ENCODE measurements around the gene CFAP410.

Gene CFAP410

GRCh38 chr21:44330698-44331097 lies 8.5 kb downstream of the CFAP410 start:
- DNase-seq (ENCODE audit: low spot score) = no peak

- no peak for DNase-seq (ENCODE audit: low spot score)
Observed at GRCh38 chr21:44329971-44330681, 9.1 kb downstream of the CFAP410 start.

- no peak for DNase-seq (ENCODE audit: low spot score)
Observed at GRCh38 chr21:44329086-44329889, 9.9 kb downstream of the CFAP410 start.

- DNase-seq (ENCODE audit: low spot score) = no peak
Observed at GRCh38 chr21:44328242-44328895, 10.8 kb downstream of the CFAP410 start.

GRCh38 chr21:44327603-44327974 lies 11.6 kb downstream of the CFAP410 start:
- DNase-seq (ENCODE audit: low spot score) = no peak

GRCh38 chr21:44326716-44327602 lies 12.2 kb downstream of the CFAP410 start:
- no peak for DNase-seq (ENCODE audit: low spot score)

- no peak for DNase-seq (ENCODE audit: low spot score)
Observed at GRCh38 chr21:44326272-44326647, 12.9 kb downstream of the CFAP410 start.

GRCh38 chr21:44325386-44326271 lies 13.6 kb downstream of the CFAP410 start:
- DNase-seq (ENCODE audit: low spot score) = no peak

GRCh38 chr21:44324854-44325107 lies 14.4 kb downstream of the CFAP410 start:
- no peak for DNase-seq (ENCODE audit: low spot score)

- no peak for DNase-seq (ENCODE audit: low spot score)
Observed at GRCh38 chr21:44324106-44324853, 14.9 kb downstream of the CFAP410 start.

GRCh38 chr21:44323591-44323990 lies 15.6 kb downstream of the CFAP410 start:
- DNase-seq (ENCODE audit: low spot score) = no peak

- DNase-seq (ENCODE audit: low spot score) = no peak
Observed at GRCh38 chr21:44322621-44323325, 16.4 kb downstream of the CFAP410 start.

GRCh38 chr21:44321846-44322450 lies 17.2 kb downstream of the CFAP410 start:
- DNase-seq (ENCODE audit: low spot score) = no peak

- DNase-seq (ENCODE audit: low spot score) = no peak
Observed at GRCh38 chr21:44320847-44321246, 18.3 kb downstream of the CFAP410 start.

- no peak for DNase-seq (ENCODE audit: low spot score)
Observed at GRCh38 chr21:44319407-44320065, 19.7 kb downstream of the CFAP410 start.

GRCh38 chr21:44318489-44319285 lies 20.5 kb downstream of the CFAP410 start:
- no peak for DNase-seq (ENCODE audit: low spot score)

GRCh38 chr21:44317871-44318270 lies 21.3 kb downstream of the CFAP410 start:
- DNase-seq (ENCODE audit: low spot score) = no peak

- DNase-seq (ENCODE audit: low spot score) = no peak
Observed at GRCh38 chr21:44317241-44317782, 21.9 kb downstream of the CFAP410 start.
